RWPE1 (cell line): ENCODE data around the gene COQ5.

Experiments
- CTCF ChIA-PET: fragments of 350-600 bp; sonication (Branson Sonifier 250); formaldehyde crosslinking; extraction: SDS; loops from one replicate; lab custom pipeline; 2021; lab: Yijun Ruan, JAX
- POLR2A ChIA-PET: fragments of 400-600 bp; formaldehyde crosslinking; extraction: SDS; loops from one replicate; lab custom pipeline; 2020; ENCODE audit warnings: antibody characterized with exemption; ENCODE audit not compliant: low non-redundant PET; lab: Yijun Ruan, JAX
- DNase-seq: peaks from one replicate; pipeline ENCODE4 v3.0.0; 2012; ENCODE audit warnings: low spot score
- H3K27ac ChIP-seq: fragments of 450-650 bp; 2 replicates; pipeline ENCODE4 v1.5.1; 2017
- CTCF ChIP-seq: fragments of 450-650 bp; conservative IDR thresholded peaks from 2 replicates; pipeline ENCODE4 v1.5.1; 2017; ENCODE audit warnings: low read depth, mild to moderate bottlenecking

Gene COQ5

DNA sequence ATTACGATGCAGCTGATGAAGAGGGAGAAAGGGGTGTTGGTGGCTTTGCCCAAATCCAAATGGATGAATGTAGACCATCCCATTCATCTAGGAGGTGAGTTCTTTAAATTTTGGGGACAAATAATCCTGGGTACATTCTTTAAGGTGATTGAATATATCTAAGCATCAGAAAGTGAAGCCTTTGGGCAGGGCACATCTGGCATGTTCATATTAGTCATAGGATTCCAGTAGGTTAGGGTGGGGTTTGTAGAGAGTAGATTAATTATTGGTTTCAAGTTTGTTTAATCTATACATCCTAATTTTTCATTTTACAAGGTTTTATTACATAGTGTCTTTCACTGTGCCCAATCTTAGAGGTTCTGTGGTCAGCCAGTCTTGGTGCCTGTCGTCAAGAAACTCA, 28.6 kb upstream of the COQ5 start:
- CTCF ChIA-PET = interaction anchor here (0.6 kb wide), 1 partner anchor 23 kb away, joined by 4 read pairs; no protein-coding TSS in a partner anchor
- POLR2A ChIA-PET = no interaction called here
- no peak for TF ChIP-seq CTCF
- DNase-seq = no peak
- H3K27ac ChIP-seq = no peak overlapping the region

DNA sequence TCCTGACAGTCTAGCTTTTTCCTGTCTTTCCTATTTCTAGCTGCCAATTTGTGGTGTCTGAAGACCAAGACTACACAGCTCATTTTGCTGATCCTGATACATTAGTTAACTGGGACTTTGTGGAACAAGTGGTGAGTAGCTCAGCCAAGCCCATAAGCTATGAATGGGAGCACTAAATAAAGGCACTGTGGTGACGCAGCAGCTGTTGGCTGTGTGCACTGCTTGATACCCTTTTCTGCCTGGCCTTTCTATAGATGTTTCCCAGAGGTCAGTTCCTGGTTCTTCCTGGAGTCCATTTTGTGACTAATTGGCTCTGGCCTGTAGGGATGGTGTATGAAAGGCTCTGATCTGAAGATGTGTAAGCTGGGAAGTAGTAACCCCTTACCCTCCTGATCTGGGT, 25.7 kb upstream of the COQ5 start:
- TF ChIP-seq CTCF = no peak
- CTCF ChIA-PET = interaction anchor here (0.5 to 0.6 kb wide), 4 partner anchors 86 to 542 kb away, joined by 3 to 4 read pairs (median 4); no protein-coding TSS in a partner anchor
- DNase-seq = no peak
- no peak overlapping the region for H3K27ac ChIP-seq
- POLR2A ChIA-PET = no interaction called here

GRCh38 chr12:120546050-120546386, 17.1 kb upstream of the COQ5 start:
- POLR2A ChIA-PET = no interaction called here
- CTCF ChIA-PET = no interaction called here
- no peak for DNase-seq
- no peak for TF ChIP-seq CTCF
- H3K27ac ChIP-seq = no peak overlapping the region

DNA sequence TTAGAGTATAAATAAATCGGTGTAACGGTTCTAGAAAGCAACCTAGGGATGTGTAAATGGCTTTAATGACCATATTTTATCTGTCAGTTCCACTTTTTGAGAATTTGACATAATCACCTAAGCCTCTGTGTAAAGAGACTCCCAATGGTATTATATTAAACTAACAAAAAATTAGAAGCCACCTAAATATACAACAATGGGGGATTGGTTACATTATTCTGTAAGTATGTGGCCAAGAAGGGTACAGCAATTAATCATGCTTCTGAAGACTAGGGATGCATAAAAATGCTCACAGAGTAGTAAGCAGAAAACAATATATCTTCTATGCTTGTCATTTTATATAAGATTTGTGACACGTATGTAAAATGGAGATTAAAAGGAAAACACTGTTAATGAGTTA, 15.7 kb upstream of the COQ5 start:
- ChIA-PET POLR2A (no interaction called here), CTCF (interaction anchor here (0.6 kb wide), 2 partner anchors 12 to 57 kb away, joined by 3 to 5 read pairs; no protein-coding TSS in a partner anchor)
- TF ChIP-seq CTCF = no peak
- DNase-seq = no peak
- H3K27ac ChIP-seq = no peak overlapping the region

DNA sequence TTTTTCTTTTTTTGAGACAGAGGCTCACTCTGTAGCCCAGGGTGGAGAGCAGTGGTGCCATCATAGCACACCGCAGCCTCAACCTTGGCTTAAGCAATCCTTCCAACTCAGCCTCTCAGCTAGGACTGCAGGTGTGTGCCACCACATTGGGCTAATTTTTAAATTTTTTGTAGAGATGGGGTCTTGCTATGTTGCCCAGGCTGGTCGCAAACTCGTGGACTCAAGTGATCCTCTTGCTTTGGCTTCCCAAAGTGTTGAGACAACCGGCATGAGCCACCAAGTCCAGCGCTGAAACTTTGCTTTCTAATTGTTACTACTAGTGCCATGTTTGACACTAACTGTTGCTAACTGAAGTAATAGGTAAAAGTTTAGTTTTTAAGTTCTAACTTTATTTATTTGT, 13.2 kb upstream of the COQ5 start:
- CTCF ChIA-PET = no interaction called here
- POLR2A ChIA-PET = no interaction called here
- DNase-seq = no peak
- H3K27ac ChIP-seq = no peak overlapping the region; the same call in 1 of the 2 replicates
- TF ChIP-seq CTCF = no peak

DNA sequence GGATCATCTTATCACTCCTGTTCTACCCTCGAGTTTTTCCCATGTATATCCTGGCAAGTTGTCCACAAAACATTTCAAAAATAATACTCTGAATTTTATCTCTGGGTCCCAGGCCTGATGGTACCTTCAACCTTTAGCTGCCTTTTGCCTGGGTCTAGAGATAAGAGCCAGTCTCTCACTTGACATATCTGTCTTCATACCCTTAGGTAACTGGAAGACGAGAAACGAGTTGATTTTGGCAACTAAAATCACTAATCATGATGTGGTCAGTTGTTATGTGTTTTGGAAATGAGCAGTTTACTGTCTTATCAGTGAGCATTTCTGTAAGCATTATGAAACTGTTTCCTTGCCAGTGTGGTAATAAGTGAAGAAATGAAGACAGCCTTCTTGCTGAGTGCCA, 11.5 kb upstream of the COQ5 start:
- no peak for TF ChIP-seq CTCF
- H3K27ac ChIP-seq = no peak overlapping the region
- ChIA-PET POLR2A (no interaction called here), CTCF (no interaction called here)
- no peak for DNase-seq
